ENCODE measurements around the gene TECPR2. TPM values are rescaled to one million over a fixed set of nuclear protein-coding genes. Genes with fewer than 3 reads are reported as not detected.

TECPR2 gene
- total RNA-seq, 1 experiment from 2014 or later: 21.3 TPM

- TF ChIP-seq ERG (CRISPR knock-in tag; IDR thresholded peaks at IDR 0.05) (no peak), HMGA2 (CRISPR knock-in tag; IDR thresholded peaks at IDR 0.05) (no peak), SMAD4 (CRISPR knock-in tag; IDR thresholded peaks at IDR 0.05) (no peak), GRHL2 (CRISPR knock-in tag; IDR thresholded peaks at IDR 0.05; ENCODE audit: insufficient replicate concordance, severe bottlenecking) (no peak), RORB (CRISPR knock-in tag; IDR thresholded peaks at IDR 0.05) (no peak), PRRX2 (CRISPR knock-in tag; IDR thresholded peaks at IDR 0.05) (no peak), ESRRA (CRISPR knock-in tag; IDR thresholded peaks at IDR 0.05; ENCODE audit: borderline replicate concordance) (no peak)
Observed at GRCh38 chr14:102525219-102525928, 162.6 kb downstream of the TECPR2 start (continued).

- Mint-ChIP-seq H3K36me3 (no peaks in the 10 kb centered on the region), H3K4me3 (peak overlapping the region; percentile 80), H3K27ac (peak overlapping the region; percentile 13; the same call in 1 of the 2 replicates), H3K27me3 (ENCODE audit: low read depth) (no peaks in the 10 kb centered on the region; the same call in none of the 2 replicates), H3K4me1 (peaks cover 25% of the 10 kb centered on the region), H3K9me3 (no peaks in the 10 kb centered on the region)
- ChIA-PET POLR2A (interaction anchor here (0.7 kb wide), 1 partner anchor 922 kb away, joined by 5 read pairs; no protein-coding TSS in a partner anchor), CTCF (interaction anchor here (1.4 to 2.6 kb wide), 4 partner anchors 10 to 168 kb away, joined by 5 to 26 read pairs (median 20); no protein-coding TSS in a partner anchor)
- DNase-seq (ENCODE audit: low spot score) (no peak), ATAC-seq (no peak)
- no peak for TF ChIP-seq HMGA2 (CRISPR knock-in tag; IDR thresholded peaks at IDR 0.05)
- 0 out of 2 replicates have a peak, but pooled peaks have one; percentile 44 for TF ChIP-seq ZNF512 (CRISPR knock-in tag; IDR thresholded peaks at IDR 0.05; ENCODE audit: borderline replicate concordance)
Observed at GRCh38 chr14:102525929-102526497, 163.3 kb downstream of the TECPR2 start.

- no peak for ATAC-seq
- no peak overlapping the region for H3K27ac Mint-ChIP-seq
- POLR2A ChIA-PET: interaction anchor here (0.6 to 1.0 kb wide), 2 partner anchors 62 to 1079 kb away, joined by 3 to 4 read pairs; no protein-coding TSS in a partner anchor
- TF ChIP-seq RELA (CRISPR knock-in tag; IDR thresholded peaks at IDR 0.05; ENCODE audit: borderline replicate concordance) (no peak), ZNF396 (CRISPR knock-in tag; IDR thresholded peaks at IDR 0.05; ENCODE audit: borderline replicate concordance) (no peak), ZNF423 (CRISPR knock-in tag; IDR thresholded peaks at IDR 0.05) (no peak), OVOL2 (CRISPR knock-in tag; IDR thresholded peaks at IDR 0.05; ENCODE audit: borderline replicate concordance) (no peak), FOXP4 (CRISPR knock-in tag; IDR thresholded peaks at IDR 0.05) (no peak), HMGXB4 (CRISPR knock-in tag; IDR thresholded peaks at IDR 0.05) (no peak), NFYB (CRISPR knock-in tag; conservative IDR thresholded peaks at IDR 0.05; ENCODE audit: low read depth) (no peak), GTF2I (CRISPR knock-in tag; conservative IDR thresholded peaks at IDR 0.05) (no peak), PREB (CRISPR knock-in tag; IDR thresholded peaks at IDR 0.05; ENCODE audit: borderline replicate concordance) (no peak), E2F1 (CRISPR knock-in tag; IDR thresholded peaks at IDR 0.05) (no peak), ELF4 (CRISPR knock-in tag; IDR thresholded peaks at IDR 0.05; ENCODE audit: low read depth) (no peak)
Observed at GRCh38 chr14:102528431-102529170, 165.9 kb downstream of the TECPR2 start.

More at GRCh38 chr14:102528431-102529170, 165.9 kb downstream of the TECPR2 start:
- no peak for DNase-seq (ENCODE audit: low spot score)
- Mint-ChIP-seq H3K36me3 (no peaks in the 10 kb centered on the region), H3K9me3 (no peaks in the 10 kb centered on the region), H3K4me3 (no peak overlapping the region), H3K27me3 (ENCODE audit: low read depth) (no peaks in the 10 kb centered on the region; the same call in 1 of the 2 replicates), H3K4me1 (peaks cover 22% of the 10 kb centered on the region)
- CTCF ChIA-PET: interaction anchor here (0.7 kb wide), 1 partner anchor 143 kb away, joined by 3 read pairs; no protein-coding TSS in a partner anchor
